Astrocyte (in vitro differentiated cells and primary cell): Measurements from ENCODE around the gene UBTD1. TPM values are rescaled to one million over a fixed set of nuclear protein-coding genes. Genes with fewer than 3 reads are reported as not detected.

ENCODE experiments used
- DNase-seq: peaks from one replicate; pipeline ENCODE4 v3.0.0-alpha.2; 2010; ENCODE audit warnings: low read depth
- FAIRE-seq: peaks from 2 replicates; lab custom pipeline; 2011; peaks lifted over from hg19 to GRCh38; lab: Jason Lieb, UNC
- H2AFZ ChIP-seq: 2 replicates; pipeline ENCODE4 v1.6.0; 2012; ENCODE audit warnings: low read depth, low read length, inconsistent platforms
- H3K27ac ChIP-seq: 2 replicates; pipeline ENCODE4 v1.5.1; 2011; ENCODE audit warnings: low read depth, low read length, inconsistent platforms
- H3K27me3 ChIP-seq: 2 replicates; pipeline ENCODE4 v1.6.0; 2011; ENCODE audit warnings: low read length, inconsistent platforms; ENCODE audit not compliant: insufficient read depth
- H3K36me3 ChIP-seq: 2 replicates; pipeline ENCODE4 v1.5.1; 2011; ENCODE audit warnings: low read length, inconsistent platforms; ENCODE audit not compliant: insufficient read depth
- H3K4me1 ChIP-seq: 2 replicates; pipeline ENCODE4 v1.5.1; 2011; ENCODE audit warnings: low read length, inconsistent platforms; ENCODE audit not compliant: insufficient read depth
- H3K4me2 ChIP-seq: 2 replicates; pipeline ENCODE4 v1.6.0; 2012; ENCODE audit warnings: low read length, inconsistent platforms
- H3K4me3 ChIP-seq: 2 replicates; pipeline ENCODE4 v1.5.1; 2011; ENCODE audit warnings: low read depth, mild to moderate bottlenecking, low read length, inconsistent platforms; ENCODE audit not compliant: insufficient read depth
- H3K79me2 ChIP-seq: 2 replicates; pipeline ENCODE4 v1.6.0; 2012; ENCODE audit warnings: mild to moderate bottlenecking, low read length, inconsistent platforms; ENCODE audit not compliant: insufficient read depth
- H3K9ac ChIP-seq: 2 replicates; pipeline ENCODE4 v1.6.0; 2012; ENCODE audit warnings: mild to moderate bottlenecking, low read length, inconsistent platforms
- H3K9me3 ChIP-seq: 2 replicates; pipeline ENCODE4 v1.5.1; 2012; ENCODE audit warnings: low read depth, mild to moderate bottlenecking, low read length, inconsistent platforms; ENCODE audit not compliant: insufficient read depth
- H4K20me1 ChIP-seq: 2 replicates; pipeline ENCODE4 v1.6.0; 2012; ENCODE audit warnings: low read length, inconsistent platforms; ENCODE audit not compliant: insufficient read depth
- H3K27ac Mint-ChIP-seq: one replicate; pipeline ENCODE4 v1.8.0; 2021; ENCODE audit warnings: mild to moderate bottlenecking, mixed read lengths; ENCODE audit not compliant: unreplicated experiment
- H3K27me3 Mint-ChIP-seq: one replicate; pipeline ENCODE4 v1.8.0; 2021; ENCODE audit warnings: low read depth, mixed read lengths; ENCODE audit not compliant: unreplicated experiment
- H3K36me3 Mint-ChIP-seq: one replicate; pipeline ENCODE4 v1.8.0; 2021; ENCODE audit warnings: low read depth, mixed read lengths; ENCODE audit not compliant: unreplicated experiment
- H3K4me1 Mint-ChIP-seq: one replicate; pipeline ENCODE4 v1.8.0; 2021; ENCODE audit warnings: low read depth, mixed read lengths; ENCODE audit not compliant: unreplicated experiment
- H3K4me3 Mint-ChIP-seq: one replicate; pipeline ENCODE4 v1.8.0; 2021; ENCODE audit warnings: mild to moderate bottlenecking, moderate library complexity, mixed read lengths; ENCODE audit not compliant: unreplicated experiment
- H3K9me3 Mint-ChIP-seq: one replicate; pipeline ENCODE4 v1.8.0; 2021; ENCODE audit warnings: mild to moderate bottlenecking, mixed read lengths; ENCODE audit not compliant: unreplicated experiment
- EZH2 ChIP-seq: IDR thresholded peaks from 2 replicates; pipeline ENCODE4 v1.6.1; 2012; ENCODE audit warnings: mild to moderate bottlenecking, low read length, inconsistent platforms; ENCODE audit not compliant: insufficient read depth
- total RNA-seq: library from RNA; stranded (reverse); gene quantifications from 2 replicates; pipeline ENCODE4 v1.2.1, GENCODE V29; 2021
- TF ChIP-seq, protein P1 (sequence below): IDR thresholded peaks from 2 replicates; pipeline ENCODE4 v1.5.1; 2011; ENCODE audit warnings: low read depth, mild to moderate bottlenecking, inconsistent platforms, low read length, moderate library complexity; ENCODE audit not compliant: insufficient read depth

UBTD1 gene
- total RNA-seq, 1 donor from 2014 or later = 73.1 TPM

DNA sequence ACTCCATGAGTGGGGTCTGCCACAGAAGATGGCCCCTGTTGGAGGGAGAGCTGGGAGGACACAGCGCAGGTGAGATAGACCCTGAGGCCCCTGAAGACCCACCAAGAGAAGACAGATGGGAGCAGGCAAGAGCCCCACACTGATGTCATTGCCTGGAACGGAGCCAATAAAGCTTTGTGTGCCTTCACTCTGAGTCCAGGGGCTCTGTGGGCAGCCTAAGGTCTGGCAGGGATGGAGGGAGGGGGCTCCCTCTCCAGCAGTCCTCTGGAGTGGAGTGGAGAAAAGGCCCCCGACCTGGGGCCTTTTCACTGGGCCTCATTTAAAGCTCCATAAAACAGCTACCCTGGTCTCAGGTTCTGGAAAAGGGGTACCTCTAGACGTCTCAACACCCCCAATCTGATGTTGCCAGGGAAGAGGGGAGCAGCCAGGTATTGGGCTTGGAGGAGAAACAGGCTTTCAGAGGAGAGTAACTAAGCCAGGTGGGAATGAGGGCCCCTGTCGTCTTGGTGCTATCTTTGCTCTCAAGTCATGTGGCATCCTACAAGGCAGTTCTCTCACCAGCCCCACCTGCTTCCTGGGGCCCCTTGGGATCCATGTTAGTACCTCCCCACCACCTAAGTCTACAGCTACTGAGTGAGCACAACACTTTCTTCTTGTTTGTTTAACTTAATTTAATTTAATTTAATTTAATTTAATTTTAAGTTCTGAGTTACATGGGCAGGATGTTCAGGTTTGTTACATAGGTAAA, 92.2 kb downstream of the UBTD1 start:
- H2AFZ ChIP-seq = no peak overlapping the region
- no peak overlapping the region for H3K9ac ChIP-seq
- H3K36me3 ChIP-seq = no peaks in the 10 kb centered on the region
- H3K4me3 ChIP-seq = no peak overlapping the region
- no peaks in the 10 kb centered on the region for H3K79me2 ChIP-seq
- H3K9me3 Mint-ChIP-seq = no peaks in the 10 kb centered on the region
- no peak overlapping the region for H3K4me3 Mint-ChIP-seq
- H3K27me3 ChIP-seq = no peaks in the 10 kb centered on the region
- H3K4me2 ChIP-seq = no peak overlapping the region
- no peaks in the 10 kb centered on the region for H3K9me3 ChIP-seq
- no peak overlapping the region for H3K27ac ChIP-seq
- H4K20me1 ChIP-seq = no peaks in the 10 kb centered on the region
- no peak for FAIRE-seq
- H3K4me1 Mint-ChIP-seq = peaks cover 6% of the 10 kb centered on the region
- no peak for DNase-seq
- H3K27me3 Mint-ChIP-seq = no peaks in the 10 kb centered on the region
- H3K27ac Mint-ChIP-seq = no peak overlapping the region
- TF ChIP-seq, protein P1, sequence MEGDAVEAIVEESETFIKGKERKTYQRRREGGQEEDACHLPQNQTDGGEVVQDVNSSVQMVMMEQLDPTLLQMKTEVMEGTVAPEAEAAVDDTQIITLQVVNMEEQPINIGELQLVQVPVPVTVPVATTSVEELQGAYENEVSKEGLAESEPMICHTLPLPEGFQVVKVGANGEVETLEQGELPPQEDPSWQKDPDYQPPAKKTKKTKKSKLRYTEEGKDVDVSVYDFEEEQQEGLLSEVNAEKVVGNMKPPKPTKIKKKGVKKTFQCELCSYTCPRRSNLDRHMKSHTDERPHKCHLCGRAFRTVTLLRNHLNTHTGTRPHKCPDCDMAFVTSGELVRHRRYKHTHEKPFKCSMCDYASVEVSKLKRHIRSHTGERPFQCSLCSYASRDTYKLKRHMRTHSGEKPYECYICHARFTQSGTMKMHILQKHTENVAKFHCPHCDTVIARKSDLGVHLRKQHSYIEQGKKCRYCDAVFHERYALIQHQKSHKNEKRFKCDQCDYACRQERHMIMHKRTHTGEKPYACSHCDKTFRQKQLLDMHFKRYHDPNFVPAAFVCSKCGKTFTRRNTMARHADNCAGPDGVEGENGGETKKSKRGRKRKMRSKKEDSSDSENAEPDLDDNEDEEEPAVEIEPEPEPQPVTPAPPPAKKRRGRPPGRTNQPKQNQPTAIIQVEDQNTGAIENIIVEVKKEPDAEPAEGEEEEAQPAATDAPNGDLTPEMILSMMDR = no peak
- no peak for TF ChIP-seq EZH2
- H3K4me1 ChIP-seq = peaks cover 5% of the 10 kb centered on the region
- H3K36me3 Mint-ChIP-seq = peaks cover 1% of the 10 kb centered on the region

DNA sequence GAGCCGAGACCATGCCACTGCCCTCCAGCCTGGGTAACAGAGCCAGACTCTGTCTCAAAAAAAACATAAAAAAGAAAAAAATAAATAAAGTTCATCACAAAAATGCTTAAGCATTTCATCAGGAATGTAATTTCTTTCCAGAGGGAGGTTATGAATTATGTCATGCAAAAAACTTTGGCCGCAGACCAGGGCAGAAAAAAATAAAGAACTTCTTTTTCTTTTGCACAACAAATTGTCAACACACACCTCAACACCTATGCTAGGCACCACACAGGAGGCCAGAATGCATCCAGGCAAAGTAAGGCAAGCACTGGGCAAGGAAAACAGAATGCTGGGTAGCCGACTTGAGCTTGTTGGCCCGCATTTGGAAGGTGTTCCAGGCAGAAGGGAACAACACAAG, 94.7 kb downstream of the UBTD1 start:
- H4K20me1 ChIP-seq = no peaks in the 10 kb centered on the region
- peaks cover 1% of the 10 kb centered on the region for H3K36me3 Mint-ChIP-seq
- H3K9ac ChIP-seq = no peak overlapping the region
- peaks cover 20% of the 10 kb centered on the region for H3K4me1 Mint-ChIP-seq
- DNase-seq (no peak), FAIRE-seq (no peak)
- H3K27ac ChIP-seq = no peak overlapping the region
- H2AFZ ChIP-seq = no peak overlapping the region
- H3K4me2 ChIP-seq = no peak overlapping the region
- H3K36me3 ChIP-seq = no peaks in the 10 kb centered on the region
- no peak overlapping the region for H3K4me3 Mint-ChIP-seq
- H3K4me1 ChIP-seq = peaks cover 25% of the 10 kb centered on the region
- TF ChIP-seq, protein P1 = no peak
- TF ChIP-seq EZH2 = no peak
- no peaks in the 10 kb centered on the region for H3K27me3 Mint-ChIP-seq
- no peak overlapping the region for H3K4me3 ChIP-seq
- no peaks in the 10 kb centered on the region for H3K9me3 ChIP-seq
- H3K79me2 ChIP-seq = no peaks in the 10 kb centered on the region
- H3K27ac Mint-ChIP-seq = no peak overlapping the region
- no peaks in the 10 kb centered on the region for H3K9me3 Mint-ChIP-seq
- H3K27me3 ChIP-seq = no peaks in the 10 kb centered on the region
